Activated CD8-positive, alpha-beta memory T cell treated with anti-CD3 and anti-CD28 coated beads, Interleukin-2, amount 50 U/mL, for 48 hours (primary cell): Measurements from ENCODE around the gene TRMT61A.
A peak's percentile ranks its signal among the peaks of the same experiment; 100 is the strongest.
"Not testable (repeated sequence)": the region's sequence is repeated elsewhere in the genome, so short reads cannot be mapped to it uniquely, and the experiment has no call there.

Source experiments
- DNase-seq: peaks from one replicate; pipeline ENCODE4 v3.0.0-alpha.2; 2020

TRMT61A gene

DNA sequence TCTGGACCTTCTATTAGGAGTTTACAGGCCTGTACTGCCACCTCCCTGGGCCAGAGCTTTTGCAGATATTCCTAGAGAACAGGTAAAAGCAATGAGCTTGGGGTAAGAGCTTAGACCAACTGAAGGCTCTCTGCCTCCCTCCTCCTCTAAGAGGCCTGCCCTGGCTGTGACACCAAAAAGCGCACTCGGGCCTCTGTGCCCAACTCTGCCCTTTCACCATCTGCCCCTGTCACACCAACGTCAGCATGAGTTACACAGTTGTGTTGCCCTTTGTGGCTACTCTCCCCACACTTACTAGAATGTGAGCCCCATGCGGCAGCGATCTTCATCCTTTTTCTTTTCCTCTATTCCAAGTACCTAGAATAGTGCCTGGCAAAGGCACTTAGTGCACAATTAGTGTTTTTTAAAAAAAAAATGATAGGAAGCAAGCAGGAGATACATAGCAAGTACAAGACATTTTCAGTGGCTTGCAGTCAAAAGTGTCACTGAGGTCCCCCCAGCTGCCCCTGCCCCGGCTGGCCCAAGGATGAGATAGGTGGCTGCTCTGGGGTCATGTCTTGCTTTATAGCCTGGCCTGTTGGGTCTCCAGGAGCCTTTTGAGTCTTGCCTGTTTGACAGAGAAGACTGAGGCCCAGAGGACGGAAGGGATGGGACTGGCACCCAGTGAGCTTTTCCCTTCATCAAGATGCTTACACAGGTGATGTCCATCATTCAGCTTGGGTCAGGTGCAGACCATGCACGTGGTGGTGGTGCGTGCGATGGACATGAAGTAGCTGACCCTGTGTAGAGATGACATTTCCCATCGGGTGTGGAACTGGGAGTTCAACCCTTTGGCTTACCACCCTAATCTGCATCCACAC is 18.9 kb upstream of the TRMT61A start:
- no peak for DNase-seq

DNA sequence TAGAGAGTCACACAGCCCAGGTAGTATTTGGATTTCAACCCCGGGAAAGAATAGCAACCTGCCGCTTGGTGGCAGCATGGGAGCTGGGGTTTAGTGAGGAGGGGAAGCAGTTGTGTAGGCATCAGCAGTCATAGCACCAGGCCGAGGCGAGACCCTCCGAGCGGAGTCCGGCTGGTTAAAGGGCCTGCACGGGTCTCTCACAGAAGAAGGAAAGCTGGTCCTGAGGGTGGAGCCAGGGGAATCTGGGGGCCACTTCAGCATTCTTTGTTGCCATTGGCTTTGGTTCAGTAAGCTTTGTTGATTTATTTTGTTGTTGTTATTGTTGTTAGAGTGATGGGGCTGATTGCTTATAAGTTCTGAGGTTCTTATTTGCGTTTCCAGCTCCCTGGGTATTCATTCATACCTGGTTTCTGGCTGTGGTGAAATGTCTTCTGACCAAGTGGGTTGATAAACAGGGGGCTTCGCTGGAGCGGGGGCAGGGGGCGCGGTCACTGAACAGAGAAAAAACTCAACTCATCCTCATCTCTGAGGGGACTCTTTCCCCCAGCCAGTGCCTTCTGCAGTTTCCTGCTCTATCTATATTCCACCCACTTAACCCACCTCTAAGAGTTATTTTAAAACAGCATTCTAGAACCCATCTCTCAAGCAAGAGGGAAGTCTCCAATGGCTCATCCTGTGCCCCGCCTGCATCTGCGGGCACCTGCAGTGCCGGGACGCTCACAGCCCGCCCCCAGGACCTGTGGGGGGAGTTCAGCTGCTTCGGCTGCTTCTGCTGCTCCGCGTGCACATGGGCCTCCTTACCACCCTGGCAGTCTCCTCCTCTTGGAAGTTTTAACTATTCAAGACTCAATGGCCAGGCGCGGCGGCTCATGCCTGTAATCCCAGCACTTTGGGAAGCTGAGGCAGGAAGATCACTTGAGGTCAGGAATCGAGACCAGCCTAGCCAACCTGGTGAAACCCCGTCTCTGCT is 18.0 kb upstream of the TRMT61A start:
- no peak for DNase-seq

DNA sequence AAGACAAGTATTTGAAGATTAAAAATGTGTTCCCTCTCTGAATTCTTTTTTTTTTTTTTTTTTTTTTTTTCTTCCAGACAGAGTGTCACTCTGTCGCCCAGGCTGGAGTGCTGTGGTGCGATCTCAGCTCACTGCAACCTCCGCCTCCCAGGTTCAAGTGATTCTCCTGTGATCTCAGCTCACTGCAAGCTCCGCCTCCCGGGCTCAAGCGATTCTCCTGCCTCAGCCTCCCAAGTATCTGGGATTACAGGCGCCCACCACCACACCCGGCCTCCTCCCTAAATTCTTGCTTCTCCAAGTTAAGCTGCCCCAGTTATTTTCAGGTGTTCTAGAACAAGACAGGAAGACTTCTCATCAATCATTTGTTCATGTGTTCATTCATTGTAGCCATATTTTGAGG is 16.8 kb upstream of the TRMT61A start:
- not testable (repeated sequence) for DNase-seq

DNA sequence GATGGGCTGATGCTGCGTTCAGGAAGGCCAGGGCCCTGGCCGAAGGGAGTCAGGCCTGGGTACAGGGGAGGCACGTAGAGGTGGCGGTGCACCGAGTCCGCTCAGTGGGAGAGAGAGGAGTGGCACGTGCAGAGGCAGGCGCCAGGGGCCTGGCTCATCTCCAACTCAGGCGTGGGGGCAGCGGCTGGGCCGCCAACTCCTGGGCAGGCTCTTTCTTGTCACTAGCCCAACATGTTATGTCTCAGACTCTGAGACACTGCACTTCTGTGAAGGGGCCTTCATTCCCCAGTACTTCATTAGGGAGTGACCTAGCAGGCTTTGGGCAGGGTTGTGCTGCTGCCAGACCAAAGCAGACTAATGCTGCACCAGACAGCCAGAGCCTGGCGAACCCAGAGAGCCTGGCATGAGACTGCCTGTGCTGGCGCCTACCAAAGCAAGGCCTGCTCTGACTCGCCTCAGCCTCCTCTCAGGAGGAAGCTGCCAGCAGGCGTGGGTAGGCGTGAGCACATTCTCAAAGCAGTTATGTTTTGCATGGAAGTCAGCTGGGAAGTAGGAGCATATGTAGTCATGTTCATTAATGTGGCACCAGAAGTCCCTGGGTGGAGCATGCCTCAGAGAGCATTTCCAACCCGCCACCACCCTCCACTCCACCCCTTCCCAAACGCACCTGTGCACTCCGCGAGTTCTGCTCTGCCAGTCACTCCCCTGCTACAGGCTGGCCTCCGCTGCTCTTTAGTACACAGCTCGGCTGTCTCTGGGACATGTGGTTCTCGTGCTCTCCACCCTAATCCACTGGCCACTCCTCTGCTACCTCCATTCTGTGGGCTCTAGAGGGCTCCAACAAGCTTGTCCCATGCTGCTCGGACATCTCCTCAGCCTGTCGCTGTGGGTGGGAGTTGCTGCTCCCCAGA is 16.0 kb upstream of the TRMT61A start:
- no peak for DNase-seq

DNA sequence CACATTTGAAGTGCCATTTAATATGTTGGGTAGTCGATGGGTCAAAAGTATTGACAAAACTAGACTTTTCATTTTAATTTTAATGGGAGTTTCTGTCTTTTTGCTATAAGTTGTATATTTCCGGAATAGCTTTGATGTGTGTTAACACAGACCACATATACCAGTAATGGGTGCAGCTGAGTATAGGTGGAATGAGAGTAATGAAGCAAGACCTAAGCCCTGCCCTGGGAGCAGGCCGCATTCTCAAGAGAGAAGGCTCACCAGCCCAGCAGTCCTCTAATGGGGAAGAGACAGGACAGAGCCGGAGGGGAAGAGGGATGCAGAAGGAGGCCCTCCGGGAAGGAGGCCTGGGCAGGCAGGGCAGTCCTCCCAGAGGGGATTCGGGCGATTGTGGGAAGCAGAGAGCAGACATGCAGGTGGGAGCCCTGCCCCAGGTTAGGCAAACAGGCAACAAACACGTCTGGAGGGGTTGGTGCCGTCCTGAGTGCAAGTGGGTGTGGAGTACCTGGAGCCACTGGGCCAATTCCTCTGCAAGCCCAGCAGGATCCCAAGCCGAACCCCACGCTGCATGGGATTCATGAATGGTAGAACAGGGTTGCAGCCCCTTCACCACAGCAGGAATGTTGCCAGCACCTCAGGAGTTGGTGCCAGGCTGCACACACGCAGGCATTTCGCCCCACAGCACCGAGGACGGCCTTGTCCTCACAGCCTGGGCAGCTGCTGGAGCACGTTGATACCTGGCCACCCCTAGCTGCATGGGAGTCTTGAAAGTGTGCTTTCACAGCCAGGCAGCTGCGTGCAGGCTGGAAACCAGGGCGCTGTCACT is 14.2 kb upstream of the TRMT61A start:
- DNase-seq, result no peak

DNA sequence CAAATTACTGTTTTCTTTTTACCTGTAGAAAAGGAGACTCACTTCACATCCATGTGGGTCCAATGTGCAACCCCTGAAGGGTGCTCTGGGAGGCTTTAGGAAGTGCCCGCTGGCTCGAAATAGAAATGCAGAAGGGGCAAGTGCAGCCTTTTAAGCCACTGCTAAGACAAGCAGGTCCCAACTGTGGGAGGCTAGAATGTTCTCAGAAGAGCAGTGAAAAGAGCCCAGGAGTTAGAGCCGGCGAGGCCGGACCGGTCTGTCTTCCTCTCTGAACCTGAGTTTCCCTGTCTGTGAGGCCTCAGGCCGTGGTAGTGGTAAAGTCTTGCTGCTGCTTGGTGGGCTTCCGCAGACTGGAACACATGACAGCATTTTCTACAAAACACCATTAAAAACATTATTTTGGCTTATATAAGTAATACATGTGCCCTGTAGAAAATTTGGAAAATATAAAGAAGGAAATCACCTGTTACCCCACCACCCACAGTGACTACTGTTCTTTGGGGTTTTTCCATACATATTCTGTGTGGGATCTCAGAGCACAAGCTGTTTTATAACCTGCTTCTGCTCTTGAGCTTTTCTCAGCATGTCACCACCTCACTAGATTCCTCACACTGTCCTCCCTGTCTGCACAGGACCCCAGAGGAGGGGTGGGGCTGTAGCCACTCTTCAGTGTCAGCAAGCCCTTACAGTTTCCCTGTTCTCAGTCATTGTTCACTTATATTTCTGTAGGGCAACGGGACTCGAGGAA is 12.4 kb upstream of the TRMT61A start:
- no peak for DNase-seq

DNA sequence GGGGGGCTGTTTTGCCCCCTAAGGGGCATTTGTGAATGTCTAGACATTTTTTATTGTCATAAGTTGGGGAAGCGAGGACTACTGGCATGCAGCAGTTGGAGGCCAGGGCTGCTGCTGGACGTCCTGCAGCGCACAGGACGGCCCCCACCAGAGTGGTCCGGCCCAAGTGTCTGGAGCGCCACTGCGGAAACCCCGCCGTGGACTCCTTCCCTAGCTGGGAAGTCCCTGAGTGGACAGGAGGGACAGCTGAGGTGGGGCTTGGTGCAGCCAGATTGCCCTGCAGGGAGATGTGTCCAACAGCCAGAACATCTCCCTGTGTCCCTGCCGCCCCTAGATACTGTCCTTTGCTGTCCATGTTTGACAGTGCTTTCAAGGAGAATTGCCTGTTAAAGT is 11.8 kb upstream of the TRMT61A start:
- DNase-seq, result no peak

DNA sequence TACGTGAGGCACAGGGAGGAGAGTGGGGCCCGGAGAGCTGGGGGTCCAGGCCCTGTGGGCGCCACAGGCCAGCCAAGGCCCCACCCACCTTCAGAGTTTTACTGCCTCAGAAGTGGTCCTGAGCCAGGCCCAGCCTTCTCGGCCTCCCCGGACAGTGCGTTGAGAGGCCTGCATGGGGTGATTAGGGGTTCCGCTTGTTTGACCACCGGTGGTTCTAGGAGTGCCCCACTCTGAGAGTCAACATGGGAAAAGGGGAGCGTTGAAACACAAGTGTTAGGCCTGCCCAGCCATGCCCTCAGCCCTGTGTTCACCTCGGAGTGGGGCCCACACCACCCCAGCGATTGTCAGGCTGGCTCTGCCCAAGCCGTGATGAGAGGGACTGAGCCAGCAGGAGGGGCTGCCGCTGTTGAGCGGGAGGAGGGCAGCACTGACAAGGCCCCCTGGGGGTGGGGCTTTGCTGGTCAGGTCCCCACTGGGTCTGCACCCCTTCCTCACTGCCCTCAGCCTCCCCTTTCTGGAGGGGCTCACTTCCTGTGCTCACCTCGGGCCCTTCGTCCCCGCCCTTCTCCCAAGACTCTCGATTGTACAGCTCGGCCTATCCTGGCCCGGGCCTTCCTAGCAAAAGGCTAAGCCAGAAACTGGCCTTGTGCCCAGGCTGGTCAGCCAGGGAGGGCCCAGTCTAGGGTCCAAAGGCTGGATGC is 11.1 kb upstream of the TRMT61A start:
- no peak for DNase-seq

DNA sequence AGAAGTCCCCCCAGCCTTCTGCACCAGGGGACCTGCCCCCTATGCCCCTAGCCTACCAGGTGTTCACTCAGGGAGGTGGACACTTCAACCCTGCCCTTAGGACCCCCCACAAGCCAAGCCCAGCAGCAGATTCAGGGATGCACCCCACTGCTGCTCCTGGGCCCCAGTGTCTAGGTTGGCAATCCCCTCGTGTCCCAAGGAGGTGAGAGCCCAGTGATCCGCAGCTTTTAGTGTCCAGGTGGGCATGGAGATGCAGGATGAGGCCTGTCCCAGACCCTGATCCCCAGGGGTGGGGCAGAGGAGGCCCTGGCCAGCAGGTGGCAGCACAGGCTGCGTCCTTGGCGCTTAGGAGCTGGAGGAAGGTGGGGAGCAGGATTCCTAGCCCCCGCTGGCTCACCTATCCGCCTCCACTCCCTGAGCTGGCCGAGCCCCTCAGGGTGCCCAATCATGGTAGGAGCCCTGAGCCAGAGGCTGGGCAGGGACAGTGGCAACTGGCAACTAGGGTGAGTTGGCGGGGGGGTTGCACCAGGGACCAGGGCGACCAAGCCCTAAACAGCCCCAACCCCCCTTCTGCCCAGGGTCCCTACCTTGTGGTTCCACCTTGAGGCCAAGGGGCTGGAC is 10.5 kb upstream of the TRMT61A start:
- peak; percentile 86 for DNase-seq

DNA sequence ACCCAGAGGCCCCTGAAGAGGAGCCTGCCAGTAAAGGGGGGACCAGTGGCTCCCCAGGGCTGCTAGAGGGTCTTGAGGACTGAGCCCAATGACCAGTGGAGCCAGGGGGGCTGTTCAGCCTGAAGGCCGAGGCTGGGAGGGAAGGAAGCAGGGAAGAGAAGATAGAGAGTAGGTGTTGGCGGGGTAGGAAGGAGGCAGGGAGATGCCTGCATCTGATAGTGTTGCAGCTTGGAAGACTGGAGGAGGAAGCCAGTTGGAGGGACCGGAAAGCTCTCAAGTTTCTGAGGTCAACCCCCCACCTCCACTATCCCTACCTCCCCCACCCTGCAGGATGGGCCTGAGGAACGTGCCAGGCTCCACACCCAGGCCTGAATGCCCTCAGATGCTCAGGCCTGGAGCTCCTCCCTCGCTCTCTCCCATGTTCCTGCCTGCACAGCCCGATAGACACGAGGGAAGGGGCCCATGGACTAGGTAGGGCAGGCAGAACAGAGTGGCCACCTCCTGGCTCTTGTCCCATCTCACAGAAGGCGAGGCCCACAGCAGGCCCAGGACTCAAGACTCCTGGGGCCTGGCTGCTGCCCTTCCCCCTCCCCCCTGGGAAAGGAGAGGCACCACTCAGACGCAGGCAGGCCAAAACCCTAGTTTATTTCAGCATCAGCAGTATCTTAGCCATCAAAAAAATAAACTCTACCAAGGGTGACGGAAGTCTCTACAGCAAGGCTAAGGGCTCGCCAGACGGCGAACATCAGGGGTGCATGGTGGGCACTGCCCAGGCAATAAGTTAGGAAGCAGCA is 9.8 kb upstream of the TRMT61A start:
- no peak for DNase-seq

DNA sequence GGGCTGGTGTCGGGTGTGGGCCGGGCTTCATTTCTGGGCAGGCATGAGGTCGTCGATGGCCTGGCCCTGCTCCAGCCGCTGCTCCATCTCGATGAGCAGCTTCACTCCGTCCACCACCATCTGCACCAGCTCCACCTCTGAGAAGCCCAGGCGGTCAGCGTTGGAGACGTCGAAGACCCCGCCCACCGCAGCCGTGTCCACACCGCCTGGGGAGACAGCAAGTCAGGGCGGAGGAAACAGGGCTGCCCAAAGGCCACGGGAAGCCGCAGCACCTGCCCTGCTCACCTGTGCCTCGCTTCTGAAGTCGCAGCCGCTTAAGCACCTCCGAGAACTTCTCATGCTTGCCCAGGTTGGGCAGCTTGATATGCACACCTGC is 9.2 kb upstream of the TRMT61A start:
- no peak for DNase-seq

DNA sequence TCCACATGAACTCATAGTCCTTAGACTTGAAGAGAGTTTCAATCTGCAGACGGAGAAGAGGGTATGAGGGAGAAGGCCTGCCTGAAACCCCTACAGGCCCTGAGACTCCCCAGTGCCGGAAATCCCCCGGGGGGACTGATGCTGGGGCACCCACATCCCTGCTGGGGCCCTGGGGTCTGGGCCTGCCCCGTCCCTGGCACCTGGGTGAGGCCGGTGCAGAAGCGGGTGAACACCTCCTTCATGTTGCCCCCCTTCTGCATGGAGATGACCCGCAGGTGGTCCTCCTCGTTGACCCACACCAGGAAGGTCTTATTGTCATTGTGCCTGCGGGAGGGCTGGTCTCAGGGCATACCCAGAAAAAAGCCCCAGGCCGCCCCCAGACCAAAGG is 8.7 kb upstream of the TRMT61A start:
- DNase-seq, result no peak

DNA sequence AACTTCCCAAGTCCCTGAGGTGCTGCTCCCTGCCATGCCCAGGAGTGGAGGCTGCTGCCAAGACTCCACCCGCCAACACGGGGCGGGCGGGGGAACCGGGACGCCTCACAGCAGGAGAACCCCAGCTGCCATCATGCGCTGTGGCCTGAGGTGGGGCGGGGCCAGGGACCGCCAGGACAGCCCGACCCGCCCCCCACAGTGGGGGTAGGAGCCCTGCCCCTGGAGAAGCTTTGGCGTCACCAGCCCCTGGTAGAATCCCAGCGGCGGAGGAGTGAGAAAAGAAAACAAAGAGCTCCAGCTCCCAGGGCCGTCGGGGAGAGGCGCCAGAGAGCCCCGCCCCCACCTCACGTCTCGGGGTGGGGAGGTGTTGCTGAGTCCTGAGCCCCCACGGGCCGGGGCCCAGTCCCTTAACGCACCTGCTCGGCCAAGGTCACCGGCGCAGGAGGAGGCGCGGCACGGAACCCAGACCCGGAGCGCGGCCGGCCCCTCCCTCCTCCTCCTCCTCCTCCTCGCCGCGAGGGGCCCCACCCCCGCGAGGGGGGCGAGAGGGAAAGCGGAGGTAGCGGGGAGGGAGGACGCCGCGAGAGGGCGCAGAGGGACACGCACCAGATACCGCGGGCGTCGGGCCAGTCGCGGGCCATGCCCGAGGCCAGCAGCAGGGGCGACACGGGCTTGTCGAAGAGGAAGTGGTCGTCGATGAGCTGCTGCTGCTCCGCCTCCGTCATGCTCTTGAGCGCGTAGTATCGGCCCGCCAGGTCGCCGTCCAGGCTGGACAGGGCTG is 8.1 kb upstream of the TRMT61A start:
- peak; percentile 79 for DNase-seq

DNA sequence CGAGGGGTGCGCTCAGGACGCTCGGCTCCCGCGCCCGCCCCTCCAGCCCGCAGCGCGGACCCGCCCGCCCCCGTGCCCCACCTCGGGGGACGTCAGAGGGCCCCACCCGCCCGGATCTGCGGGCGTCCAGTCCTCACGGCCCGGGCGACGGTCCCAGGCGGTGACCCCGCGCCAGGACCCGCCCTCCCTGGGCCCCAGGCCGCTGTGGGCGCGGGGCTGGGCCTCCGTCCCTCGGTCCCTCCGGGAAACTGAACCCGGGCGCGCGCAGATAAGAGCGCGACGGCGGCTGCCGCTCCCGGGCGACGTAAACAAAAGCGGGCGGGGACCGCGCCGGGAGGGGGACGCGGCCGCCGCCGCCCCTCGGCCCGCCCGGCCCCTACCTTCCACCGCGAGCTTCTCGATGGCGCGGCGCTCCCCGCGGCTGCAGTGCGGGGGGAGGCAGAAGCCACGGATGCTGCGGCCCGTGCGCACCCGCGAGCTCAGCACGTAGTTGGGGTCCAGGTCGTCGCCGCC is 7.5 kb upstream of the TRMT61A start:
- DNase-seq, result no peak

DNA sequence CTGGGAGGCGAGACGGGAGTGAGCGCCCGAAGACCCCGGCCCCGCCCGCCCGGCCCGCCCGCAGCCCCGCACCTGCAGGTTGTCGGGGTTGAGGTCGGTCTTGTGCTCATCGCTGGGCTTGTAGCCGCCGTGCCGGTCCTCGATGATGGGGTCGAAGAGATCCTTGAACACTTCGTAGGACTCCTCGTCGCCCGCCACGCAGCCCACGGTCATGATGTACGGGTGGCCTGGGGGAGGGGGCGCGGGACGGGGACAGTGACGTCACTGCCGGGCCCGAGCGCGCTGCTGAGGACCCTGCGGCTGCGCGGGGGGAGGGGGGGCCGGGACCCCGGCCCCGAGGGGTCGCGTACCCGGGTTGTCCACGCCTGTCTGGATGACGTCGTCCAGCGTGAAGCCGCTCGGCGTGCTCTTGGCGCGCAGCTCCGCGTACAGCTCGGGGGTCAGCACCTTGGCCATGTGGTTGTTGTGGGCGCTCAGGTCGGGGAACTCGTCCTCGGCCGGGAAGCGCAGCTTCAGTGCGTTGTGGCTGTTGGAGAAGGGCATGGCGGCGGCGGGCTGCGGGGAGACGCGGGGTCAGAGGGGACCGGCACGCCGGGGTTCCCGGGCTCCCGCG is 6.9 kb upstream of the TRMT61A start:
- DNase-seq, result no peak

DNA sequence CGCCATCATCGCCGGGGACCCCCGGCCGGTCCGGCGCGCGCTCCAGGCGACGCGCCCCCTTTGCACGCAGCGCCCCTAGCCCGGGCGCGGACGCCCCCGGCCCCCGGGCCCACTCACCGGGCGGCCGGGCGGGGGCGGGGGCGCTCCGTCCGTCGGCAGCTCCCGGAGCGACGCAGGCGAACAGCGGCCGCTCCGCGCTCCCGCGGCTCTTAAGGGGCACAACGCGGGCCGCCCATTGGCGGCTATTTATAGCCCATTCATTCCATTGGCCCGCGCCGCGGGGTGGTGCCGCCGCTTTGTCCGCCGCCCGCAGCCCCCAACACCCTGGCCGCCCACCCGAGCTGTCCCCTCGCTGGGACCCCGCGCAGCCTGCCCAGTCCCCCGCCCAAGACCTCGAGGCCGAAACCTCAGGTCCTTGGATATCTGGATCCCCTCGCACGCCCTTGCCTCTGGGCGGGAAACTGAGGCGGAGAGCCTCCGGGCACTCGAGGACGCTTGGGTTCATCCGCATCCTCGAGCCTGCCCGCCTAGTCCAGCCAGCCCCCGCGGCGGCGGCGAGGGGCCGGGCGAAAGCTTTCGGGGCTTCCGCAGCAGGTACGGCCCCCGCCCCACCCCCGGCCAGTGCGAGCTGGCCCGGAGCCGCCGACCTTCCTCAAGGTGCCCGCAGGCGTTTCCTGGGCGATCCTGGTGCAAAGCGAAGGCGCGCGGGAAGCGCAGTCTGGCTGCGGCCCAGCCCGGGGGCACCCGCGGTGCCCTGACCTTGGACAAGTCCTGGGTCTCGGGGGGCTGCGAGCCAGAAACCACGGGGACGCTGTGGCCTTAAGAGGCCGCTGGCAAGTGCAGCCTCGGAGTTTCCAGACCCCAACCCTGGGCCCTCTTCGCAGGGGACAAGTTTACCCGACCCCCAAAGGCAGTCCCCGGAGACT is 6.1 kb upstream of the TRMT61A start, which contains the start of gene CKB:
TSS of gene CKB (minus strand) at position 182 of the 926 bp plus-strand sequence. CDS start 337 bp downstream, outside the sequence.
- DNase-seq, result no peak
